GM10248 (cell line): ENCODE results near the gene HNF4A.

Experiments
- CTCF ChIA-PET: fragments of 300-600 bp; sonication (Branson Sonifier 250); formaldehyde crosslinking; extraction: SDS; loops from one replicate; lab custom pipeline; 2021; ENCODE audit warnings: antibody characterized with exemption; lab: Yijun Ruan, JAX
- POLR2A ChIA-PET: fragments of 350-650 bp; sonication (Branson Sonifier 250); formaldehyde crosslinking; extraction: SDS; loops from one replicate; lab custom pipeline; 2020; ENCODE audit warnings: antibody characterized with exemption; lab: Yijun Ruan, JAX
- DNase-seq: peaks from one replicate; pipeline ENCODE4 v3.0.0; 2012; ENCODE audit errors: extremely low spot score
- TF ChIP-seq, protein P1 (sequence below): IDR thresholded peaks from 2 replicates; pipeline ENCODE4 v1.5.1; 2012; ENCODE audit warnings: mild to moderate bottlenecking, low read depth; ENCODE audit errors: extremely low read depth, missing control alignments, control extremely low read depth

Gene HNF4A

DNA sequence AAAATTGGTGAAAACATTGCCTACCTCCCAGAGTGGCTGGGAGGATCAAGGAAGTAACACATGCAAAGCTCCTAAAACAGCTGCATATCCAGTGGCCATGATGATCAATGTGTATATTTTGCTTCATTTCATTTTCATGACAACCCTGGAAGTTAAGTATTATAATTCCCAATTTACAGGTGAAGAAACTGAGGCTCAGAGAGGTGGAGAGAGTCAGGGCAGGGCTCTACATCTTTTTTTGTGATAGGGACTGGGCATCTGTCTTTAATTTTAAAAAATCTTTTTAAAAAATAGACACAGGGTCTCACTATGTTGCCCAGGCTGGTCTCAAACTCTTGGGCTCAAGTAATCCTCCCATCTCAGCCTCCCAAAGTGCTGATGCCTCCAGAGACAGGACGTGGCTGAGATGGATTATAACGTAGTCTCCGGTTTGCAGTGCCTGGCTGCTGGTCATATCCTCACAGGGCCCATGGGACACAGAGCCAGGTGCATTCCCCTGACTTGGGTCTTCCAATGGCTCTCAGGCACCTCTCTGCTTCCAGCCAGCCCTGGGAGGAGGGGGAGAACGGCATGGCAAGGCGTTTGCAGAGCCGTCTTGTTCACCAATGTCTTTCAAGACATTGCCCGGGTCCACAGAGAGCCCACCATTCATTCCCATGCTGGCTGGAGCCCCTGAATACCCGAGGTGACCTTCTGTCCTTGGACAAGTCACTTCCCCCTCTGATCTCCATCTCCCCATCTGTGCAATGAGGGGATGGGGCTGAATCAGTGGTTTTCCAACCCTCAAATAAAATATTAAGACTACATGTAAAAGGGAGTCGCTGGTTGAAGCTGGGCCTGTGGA is 38.3 kb downstream of the HNF4A start:
- POLR2A ChIA-PET = no interaction called here
- no peak for DNase-seq
- CTCF ChIA-PET = interaction anchor here (0.8 kb wide), 1 partner anchor 13 kb away, joined by 3 read pairs; no protein-coding TSS in a partner anchor

DNA sequence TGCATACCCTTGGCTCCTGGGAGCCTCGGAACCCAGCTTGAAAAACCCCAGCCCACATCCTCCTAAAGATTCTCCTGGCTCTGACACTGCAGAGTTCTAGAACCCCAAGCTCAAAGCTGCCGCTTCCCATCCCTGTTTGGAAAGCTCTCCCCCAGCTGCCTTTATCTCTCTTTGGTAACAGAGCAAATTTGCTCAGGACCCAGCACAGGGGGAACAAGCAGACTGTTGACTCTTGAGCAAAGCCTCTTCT is 38.9 kb downstream of the HNF4A start:
- no peak for DNase-seq
- ChIA-PET POLR2A (no interaction called here), CTCF (interaction anchor here (0.8 kb wide), 1 partner anchor 12 kb away, joined by 3 read pairs; no protein-coding TSS in a partner anchor)
- TF ChIP-seq, protein P1, sequence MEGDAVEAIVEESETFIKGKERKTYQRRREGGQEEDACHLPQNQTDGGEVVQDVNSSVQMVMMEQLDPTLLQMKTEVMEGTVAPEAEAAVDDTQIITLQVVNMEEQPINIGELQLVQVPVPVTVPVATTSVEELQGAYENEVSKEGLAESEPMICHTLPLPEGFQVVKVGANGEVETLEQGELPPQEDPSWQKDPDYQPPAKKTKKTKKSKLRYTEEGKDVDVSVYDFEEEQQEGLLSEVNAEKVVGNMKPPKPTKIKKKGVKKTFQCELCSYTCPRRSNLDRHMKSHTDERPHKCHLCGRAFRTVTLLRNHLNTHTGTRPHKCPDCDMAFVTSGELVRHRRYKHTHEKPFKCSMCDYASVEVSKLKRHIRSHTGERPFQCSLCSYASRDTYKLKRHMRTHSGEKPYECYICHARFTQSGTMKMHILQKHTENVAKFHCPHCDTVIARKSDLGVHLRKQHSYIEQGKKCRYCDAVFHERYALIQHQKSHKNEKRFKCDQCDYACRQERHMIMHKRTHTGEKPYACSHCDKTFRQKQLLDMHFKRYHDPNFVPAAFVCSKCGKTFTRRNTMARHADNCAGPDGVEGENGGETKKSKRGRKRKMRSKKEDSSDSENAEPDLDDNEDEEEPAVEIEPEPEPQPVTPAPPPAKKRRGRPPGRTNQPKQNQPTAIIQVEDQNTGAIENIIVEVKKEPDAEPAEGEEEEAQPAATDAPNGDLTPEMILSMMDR = no peak

More for the DNA sequence above, 38.3 kb downstream of the HNF4A start:
- TF ChIP-seq, protein P1 = no peak

DNA sequence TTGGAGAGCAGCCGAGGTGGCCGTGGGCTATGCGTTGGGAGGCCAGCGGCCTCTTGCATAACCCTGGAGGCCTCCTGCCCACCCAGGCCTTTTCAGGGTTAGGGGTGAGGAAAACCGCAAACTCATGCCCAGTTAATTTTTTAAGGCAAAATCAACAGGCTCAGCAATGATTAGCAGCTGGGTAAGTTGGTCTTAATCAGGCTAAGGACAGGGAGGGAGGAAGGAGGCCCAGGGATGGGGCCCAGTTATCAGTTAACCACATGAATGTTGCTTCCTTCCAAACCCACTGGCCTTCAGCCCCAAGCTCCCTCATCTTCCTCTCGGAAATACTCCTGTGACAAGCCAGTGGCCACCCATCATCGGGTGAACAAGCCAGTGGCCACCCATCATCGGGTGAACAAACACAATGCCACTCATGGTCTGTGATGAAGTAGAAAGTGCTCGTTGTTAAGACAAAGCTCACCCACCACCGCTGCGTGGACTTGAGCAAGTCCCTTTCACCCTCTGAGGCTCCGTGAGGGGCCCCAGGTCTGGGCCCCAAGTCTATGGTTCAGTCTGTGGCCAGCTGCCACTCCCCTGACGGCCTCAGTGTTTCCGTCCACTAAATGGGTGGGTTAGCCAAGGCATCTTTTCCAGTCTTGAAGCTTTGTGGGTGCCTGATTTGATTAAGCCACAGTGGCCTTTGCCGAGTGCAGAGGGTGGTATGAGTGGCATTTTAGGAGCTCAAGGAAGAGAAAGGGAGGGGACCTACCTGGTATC is 39.4 kb downstream of the HNF4A start:
- no peak for DNase-seq
- CTCF ChIA-PET = interaction anchor here (0.8 to 1.1 kb wide), 2 partner anchors 11 to 12 kb away, joined by 3 to 9 read pairs; no protein-coding TSS in a partner anchor
- POLR2A ChIA-PET = interaction anchor here (0.8 kb wide), 1 partner anchor 81 kb away, joined by 3 read pairs; no protein-coding TSS in a partner anchor
- TF ChIP-seq, protein P1 = no peak

DNA sequence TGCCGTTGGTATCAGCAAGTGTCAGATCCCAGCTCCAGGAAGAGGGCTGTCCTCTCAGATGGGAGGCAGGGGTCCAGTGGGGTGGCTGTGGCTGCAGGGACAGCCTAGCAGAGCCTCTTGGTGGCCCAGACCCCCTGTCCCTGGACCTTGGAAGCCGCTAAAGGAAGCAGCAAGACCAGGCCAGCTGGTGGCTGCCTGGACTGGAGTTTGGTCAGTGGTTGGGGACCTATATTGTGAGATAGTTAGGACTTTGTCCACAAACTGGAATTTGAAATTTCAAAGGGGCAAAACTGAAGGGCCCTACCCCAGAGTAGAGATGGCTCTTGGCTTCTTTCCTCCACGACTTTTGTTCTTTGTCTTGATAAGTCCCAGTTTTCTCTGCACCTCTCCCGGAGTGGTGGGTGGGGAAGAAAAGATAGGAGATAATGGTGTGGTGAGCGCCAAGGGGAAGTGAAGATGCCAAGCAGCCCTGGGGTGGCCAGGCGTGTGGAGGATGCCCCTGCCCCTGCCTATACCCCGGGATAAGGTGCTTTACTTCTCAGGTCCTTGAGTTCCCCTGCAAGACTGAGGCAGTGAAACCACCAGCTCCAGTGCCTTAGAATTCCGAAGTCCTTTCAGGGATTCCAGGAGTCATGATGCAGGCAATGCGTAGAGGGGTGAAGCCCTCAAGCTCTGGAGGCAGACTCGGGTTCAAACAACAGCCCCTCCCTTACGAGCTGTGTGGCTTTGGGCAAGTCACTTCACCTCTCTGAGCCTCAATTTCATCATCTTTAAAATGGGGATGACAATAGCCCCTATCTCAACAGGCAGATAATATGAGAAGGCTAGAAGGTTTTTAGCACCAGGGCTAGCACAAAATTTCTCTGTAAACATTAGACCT is 40.2 kb downstream of the HNF4A start:
- ChIA-PET POLR2A (interaction anchor here (0.8 kb wide), 1 partner anchor 81 kb away, joined by 3 read pairs; no protein-coding TSS in a partner anchor), CTCF (interaction anchor here (0.9 to 1.1 kb wide), 2 partner anchors 11 to 12 kb away, joined by 5 to 9 read pairs; no protein-coding TSS in a partner anchor)
- TF ChIP-seq, protein P1 = no peak
- no peak for DNase-seq

DNA sequence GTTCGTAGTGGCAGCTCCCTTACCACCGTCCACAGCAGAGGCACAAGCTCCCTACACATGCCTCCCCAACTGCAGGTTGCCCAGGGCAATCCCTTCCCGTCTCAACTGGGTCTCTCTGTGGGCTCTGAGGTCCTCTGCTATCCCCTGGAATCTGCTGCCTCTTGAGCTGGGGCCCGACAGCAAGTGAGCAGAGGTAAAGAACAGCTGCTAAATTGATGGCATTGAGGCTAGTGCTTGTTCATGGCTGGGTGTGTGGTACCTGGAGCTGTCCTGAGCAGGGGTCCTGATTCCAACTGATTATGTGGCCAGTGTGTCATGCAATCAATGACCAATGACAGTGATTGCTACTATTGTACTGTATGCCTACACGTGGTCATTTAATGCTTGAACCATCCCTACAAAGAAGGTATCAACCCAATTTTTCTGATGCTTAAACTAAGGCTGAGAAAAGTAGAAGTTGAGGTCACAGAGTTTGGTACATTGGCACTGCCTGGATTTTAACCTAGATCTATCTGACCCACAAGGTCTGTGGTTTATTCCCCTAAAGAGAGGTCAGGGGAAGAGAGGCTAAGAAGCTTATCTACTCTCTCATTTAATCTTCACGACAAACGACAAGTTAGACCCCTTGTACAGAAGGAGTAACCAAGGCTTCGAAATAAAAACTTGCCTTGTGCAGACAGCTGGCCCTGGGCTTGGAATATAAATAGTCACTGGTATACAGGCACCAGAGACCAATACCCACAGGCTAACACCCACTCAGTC is 41.1 kb downstream of the HNF4A start:
- DNase-seq = no peak
- POLR2A ChIA-PET = no interaction called here
- CTCF ChIA-PET = interaction anchor here (0.9 to 1.3 kb wide), 3 partner anchors 11 to 14 kb away, joined by 3 to 5 read pairs (median 4); no protein-coding TSS in a partner anchor
- TF ChIP-seq, protein P1 = no peak
